KG1 (cell line): Measurements from ENCODE around the gene TTC28.
"Not testable (repeated sequence)": the region's sequence is repeated elsewhere in the genome, so short reads cannot be mapped to it uniquely, and the experiment has no call there.

Source experiments
- DNase-seq: peaks from one replicate; lab custom pipeline; 2025; lab: John Stamatoyannopoulos, UW

Gene TTC28

GRCh38 chr22:28406246-28406645, 273.4 kb downstream of the TTC28 start:
- no peak for DNase-seq

DNA sequence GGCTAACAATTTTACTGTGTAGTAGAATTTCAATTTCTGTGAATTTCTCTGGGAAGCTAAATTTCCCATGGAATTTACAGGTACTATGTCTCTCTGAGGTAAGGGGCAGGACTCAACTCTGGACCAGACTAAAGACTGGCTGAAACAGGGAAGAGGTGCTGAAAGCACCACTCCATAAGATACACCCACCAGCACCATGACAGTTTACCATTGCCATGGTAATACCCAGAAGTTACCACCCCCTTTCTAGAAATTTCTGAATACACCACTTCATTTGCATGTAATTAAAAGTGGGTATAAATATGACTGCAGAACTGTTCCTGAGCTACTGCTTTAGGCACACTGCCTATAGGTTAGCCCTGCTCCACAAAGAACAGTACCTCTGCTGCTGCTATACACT, 274.1 kb downstream of the TTC28 start:
- no peak for DNase-seq

DNA sequence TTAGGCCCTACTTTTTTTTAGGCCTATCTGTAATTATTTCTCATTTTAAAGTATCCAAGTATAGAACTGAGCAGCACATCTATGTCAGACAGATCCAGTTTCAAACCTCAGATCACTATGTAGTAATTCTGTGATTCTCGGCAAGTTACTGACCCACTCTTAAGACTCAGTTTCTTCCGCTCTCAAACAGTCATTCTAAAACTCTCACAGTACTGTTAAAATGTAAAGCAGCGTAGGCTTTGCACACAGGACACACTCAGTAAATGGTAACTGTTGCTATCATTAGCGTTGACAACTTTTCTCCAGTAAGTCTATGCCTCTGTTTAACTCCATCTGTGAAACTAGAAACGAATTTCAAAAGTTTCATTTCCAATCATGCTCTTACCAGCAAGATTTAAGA, 277.1 kb downstream of the TTC28 start:
- DNase-seq = no peak

- no peak for DNase-seq
Observed at GRCh38 chr22:28402060-28402459, 277.6 kb downstream of the TTC28 start.

- no peak for DNase-seq
Observed at GRCh38 chr22:28398981-28399380, 280.7 kb downstream of the TTC28 start.

DNA sequence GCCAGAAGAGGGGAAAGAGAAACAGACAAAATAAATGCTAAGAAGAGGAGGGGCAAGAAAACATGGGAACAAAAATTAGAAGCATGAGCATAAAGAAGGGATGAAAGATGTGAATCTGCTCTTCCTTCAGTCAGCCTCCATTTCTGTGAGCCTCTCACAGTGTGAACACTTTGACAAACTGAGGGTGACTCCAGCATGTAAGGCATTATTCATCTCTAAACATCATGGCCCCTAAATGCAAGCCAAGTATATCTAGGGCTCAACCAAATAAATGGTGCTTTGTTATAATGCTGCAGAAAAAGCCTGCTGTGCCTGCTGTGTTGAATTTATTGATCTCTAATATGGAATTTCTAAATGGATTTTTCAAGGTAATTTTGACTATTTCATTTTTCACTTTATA, 281.3 kb downstream of the TTC28 start:
- DNase-seq = no peak

- no peak for DNase-seq
Observed at GRCh38 chr22:28397306-28397705, 282.3 kb downstream of the TTC28 start.

DNA sequence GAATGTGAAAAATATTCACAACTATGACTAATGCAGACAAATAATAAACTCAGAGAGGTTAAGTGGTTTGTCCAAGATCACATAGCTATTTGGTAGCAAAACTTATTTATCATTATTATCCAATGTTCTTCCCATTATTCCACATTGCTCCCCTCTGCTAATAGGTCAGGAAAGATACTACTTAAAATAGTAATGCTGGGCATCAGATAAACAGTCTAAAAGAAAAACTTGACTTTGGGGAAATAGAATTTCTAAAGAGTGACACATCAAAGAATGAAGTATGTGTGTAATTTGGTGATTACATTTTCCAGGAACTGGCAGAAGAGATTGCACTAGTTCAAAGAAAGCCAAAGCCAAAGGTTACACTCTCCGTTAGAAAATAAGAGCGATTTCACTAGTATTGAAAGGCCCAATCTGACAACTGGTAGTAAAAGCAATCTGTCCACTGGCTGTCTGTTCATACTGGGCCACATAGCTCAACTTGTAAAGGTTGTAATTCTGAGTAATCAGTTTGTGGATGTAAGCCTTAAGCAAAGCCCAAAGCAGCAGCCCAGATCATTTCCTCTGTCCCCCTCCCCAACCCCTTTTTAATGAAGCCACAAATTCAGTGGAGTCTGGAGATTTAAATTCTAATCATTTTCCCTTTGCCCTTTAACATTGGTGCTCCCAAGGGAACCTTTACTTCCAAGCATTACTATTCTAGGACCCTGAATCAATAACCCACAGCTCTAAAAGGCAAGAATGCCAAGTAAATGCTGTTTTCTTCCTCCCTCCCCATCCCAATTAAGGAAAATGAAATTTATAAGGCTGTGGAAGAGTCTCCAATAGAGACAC, 283.5 kb downstream of the TTC28 start:
- DNase-seq = no peak

DNA sequence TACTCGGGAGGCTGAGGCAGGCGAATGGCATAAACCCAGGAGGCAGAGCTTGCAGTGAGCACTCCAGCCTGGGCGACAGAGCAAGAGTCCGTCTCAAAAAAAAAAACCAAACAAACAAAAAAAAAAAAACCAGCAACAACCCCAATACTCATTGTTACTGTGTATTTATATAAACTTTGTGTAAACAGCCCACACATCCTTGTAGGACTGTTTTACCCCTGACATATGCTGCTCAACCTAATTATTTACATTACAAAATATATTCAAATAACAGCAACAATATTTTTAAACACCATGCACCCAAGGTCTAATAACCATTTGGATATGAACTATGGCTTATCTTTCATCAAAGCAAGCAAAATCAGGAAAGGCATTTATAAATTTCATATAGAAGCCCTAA, 284.1 kb downstream of the TTC28 start:
- DNase-seq = no peak

DNA sequence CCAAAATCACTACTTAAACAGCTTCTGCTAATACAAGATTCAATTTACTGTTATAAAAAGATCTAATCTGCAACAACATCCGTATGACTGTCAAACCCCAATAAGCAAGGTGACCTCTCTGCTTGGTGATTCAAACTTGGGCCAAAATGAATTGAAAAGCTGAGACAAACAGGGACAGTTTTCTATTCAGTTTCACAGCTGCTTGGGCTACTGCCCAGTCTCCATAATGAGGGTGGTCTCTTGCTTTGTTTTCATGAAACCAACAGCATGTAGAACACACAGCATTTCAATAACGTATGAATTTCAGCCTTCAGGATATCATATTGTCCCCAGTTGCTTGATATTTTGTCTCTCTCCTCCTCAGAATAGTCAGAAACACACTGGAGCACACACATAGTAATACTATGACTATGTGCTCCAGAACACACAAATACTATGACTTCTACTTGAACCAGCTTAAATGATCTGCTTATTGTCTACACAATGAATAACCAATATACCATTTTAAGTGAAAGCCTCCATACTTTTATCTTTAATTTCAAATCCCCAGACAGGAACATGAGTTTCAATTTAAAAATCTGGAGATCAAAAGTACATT, 285.0 kb downstream of the TTC28 start:
- no peak for DNase-seq

GRCh38 chr22:28381429-28382167, 298.0 kb downstream of the TTC28 start:
- no peak for DNase-seq

DNA sequence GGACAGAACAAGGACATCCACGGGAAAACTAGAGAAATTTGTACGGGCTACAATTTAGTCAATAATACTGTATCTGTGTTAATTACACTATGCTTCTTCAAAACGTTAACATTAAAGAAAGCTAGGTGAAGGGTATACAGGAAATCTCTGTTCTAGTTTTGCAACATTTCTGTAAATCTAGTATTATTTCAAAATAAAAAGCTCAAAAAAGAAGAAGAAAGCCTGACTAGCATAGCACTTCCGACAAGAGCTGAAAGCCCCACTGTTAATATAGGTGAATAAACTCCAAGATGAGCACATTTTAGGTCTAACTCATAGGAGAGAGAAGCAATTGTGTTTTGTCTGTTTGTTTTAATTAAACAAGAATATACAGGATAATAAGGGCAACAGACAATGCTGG, 299.7 kb downstream of the TTC28 start:
- no peak for DNase-seq

GRCh38 chr22:28379075-28379779, 300.4 kb downstream of the TTC28 start:
- no peak for DNase-seq

GRCh38 chr22:28375761-28376534, 303.7 kb downstream of the TTC28 start:
- no peak for DNase-seq

DNA sequence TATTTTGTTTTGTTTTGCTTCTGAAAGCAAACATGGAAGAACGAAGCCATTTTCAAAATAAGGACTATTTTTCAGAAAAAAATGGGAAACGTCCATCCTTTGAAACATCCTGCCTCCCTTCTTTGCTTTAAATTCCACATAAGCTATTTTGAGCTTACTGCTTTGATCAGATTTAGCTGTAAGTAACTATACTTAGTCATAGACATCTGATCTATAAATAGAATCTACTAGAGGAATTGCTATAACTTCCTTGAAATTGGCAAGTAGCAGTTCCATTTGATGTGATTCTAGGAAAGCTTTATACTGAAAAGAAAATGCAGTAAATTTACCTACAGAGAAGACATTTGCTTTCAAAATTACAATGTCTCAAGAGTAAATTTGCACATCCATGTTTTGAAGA, 305.8 kb downstream of the TTC28 start:
- DNase-seq = no peak

GRCh38 chr22:28369854-28370253, 309.8 kb downstream of the TTC28 start:
- DNase-seq = no peak

GRCh38 chr22:28366856-28367255, 312.8 kb downstream of the TTC28 start:
- no peak for DNase-seq

DNA sequence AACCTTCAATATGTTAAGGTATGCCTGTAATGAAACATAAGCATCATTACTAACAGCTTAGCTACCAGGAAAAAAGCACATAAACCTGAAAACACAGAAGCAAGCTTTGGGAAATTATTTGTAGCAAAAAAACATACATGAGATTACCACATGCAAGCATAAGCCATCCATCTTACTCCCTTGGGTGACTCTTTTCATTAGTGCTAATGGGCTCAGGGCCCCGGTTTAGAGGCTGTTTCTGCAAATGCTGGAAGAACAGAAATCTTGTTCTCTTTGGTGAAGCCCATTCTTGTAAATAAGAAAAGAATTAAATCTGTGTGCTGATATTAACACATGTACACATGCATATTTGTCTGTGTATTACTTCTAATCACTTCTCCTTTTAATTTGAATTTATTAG, 314.3 kb downstream of the TTC28 start:
- no peak for DNase-seq

DNA sequence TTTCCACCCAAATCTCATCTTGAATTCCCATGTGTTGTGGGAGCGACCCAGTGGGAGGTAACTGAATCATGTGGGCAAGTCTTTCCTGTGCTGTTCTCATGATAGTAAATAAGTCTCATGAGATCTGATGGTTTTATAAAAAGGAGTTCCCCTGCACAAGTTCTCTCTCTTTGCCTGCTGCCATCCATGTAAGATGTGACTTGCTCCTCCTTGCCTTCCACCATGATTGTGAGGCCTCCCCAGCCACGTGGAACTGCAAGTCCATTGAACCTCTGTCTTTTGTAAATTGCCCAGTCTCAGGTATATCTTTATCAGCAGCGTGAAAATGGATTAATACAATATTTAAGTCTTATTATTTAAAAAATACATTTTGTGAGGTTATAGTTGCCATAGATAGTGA, 315.5 kb downstream of the TTC28 start:
- DNase-seq = not testable (repeated sequence)

DNA sequence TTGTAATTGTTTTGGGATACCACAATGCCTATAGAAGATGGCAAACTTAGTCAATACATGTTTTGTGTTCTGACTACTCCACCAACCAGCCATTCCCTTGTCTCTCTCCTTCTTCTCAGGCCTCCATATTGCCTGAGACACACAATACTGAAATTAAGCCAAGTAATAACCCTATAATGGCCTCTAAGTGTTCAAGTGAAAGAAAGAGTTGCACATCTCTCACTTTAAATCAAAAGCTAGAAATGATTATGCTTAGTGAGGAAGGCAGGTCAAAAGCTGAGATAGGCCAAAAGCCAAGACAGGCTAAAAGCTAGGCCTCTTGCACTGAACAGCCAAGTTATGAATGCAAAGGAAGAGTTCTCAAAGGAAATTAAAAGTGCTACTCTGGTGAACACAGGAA, 318.7 kb downstream of the TTC28 start:
- DNase-seq = no peak

DNA sequence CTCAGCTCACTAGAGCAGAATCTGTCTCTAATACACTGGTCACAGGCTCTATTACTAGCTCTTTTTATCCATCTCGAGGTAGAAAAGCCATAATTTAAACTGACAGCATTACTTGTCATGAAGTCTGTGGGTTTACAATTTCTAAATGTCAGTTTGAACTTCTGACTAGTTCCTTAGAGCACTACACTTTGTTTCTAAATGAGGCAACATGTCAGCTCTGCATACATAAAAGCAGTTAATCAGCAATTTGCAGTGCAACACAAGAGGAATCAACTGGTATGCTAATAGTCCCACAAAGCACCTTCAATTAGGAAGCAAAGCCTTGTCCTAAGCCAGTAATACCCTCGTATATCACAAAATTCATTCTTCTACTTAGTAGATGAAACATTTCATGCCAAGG, 321.3 kb downstream of the TTC28 start:
- no peak for DNase-seq

- DNase-seq = no peak
Observed at GRCh38 chr22:28357193-28357592, 322.4 kb downstream of the TTC28 start.
